ENCODE measurements around the gene HIPK2.

DNA sequence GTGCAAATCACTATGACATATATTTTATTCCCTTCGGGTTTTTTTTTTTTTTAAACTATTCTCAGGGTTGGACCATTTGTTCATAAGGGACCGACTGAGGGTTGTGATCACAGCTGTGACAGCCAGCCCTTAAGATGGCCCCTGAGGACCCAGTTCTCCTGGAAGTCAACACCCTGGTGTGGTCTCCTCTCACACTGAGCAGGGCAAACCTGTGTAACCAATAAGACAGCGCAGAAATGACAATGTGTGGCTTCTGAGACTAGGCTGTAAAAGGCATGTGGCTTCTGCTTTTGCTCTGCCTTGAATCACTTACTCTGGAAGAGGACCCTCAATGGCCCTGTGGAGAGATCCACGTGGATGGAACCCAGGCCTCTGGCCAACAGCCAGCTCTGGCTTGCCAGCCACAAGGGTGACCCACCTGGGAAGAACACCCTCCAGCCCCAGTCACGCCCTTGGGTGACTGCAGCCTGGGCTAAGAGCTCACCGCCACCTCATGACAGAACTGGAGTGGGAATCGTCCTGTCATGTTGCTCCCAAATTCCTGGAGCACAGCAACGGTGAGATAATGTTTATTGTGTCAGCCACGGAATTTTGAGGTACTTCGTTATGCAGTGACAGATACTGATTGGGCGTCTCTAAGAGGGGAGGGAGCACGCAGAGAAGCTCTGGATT lies 127.2 kb downstream of the HIPK2 start:
- TF ChIP-seq, protein P1, sequence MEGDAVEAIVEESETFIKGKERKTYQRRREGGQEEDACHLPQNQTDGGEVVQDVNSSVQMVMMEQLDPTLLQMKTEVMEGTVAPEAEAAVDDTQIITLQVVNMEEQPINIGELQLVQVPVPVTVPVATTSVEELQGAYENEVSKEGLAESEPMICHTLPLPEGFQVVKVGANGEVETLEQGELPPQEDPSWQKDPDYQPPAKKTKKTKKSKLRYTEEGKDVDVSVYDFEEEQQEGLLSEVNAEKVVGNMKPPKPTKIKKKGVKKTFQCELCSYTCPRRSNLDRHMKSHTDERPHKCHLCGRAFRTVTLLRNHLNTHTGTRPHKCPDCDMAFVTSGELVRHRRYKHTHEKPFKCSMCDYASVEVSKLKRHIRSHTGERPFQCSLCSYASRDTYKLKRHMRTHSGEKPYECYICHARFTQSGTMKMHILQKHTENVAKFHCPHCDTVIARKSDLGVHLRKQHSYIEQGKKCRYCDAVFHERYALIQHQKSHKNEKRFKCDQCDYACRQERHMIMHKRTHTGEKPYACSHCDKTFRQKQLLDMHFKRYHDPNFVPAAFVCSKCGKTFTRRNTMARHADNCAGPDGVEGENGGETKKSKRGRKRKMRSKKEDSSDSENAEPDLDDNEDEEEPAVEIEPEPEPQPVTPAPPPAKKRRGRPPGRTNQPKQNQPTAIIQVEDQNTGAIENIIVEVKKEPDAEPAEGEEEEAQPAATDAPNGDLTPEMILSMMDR (optimal IDR thresholded peaks at IDR 0.05 in 1 of 3, IDR thresholded peaks at IDR 0.05 in 1 of 3, conservative IDR thresholded peaks at IDR 0.05 in 1 of 3; ENCODE audit: extremely low read depth in 1 of 3, insufficient read depth in 2 of 3, low read length in 3 of 3) = no peak
- no peak for TF ChIP-seq EZH2 (IDR thresholded peaks at IDR 0.05; ENCODE audit: low read length)
